Measurements from ENCODE around the gene CPSF6.

DNA sequence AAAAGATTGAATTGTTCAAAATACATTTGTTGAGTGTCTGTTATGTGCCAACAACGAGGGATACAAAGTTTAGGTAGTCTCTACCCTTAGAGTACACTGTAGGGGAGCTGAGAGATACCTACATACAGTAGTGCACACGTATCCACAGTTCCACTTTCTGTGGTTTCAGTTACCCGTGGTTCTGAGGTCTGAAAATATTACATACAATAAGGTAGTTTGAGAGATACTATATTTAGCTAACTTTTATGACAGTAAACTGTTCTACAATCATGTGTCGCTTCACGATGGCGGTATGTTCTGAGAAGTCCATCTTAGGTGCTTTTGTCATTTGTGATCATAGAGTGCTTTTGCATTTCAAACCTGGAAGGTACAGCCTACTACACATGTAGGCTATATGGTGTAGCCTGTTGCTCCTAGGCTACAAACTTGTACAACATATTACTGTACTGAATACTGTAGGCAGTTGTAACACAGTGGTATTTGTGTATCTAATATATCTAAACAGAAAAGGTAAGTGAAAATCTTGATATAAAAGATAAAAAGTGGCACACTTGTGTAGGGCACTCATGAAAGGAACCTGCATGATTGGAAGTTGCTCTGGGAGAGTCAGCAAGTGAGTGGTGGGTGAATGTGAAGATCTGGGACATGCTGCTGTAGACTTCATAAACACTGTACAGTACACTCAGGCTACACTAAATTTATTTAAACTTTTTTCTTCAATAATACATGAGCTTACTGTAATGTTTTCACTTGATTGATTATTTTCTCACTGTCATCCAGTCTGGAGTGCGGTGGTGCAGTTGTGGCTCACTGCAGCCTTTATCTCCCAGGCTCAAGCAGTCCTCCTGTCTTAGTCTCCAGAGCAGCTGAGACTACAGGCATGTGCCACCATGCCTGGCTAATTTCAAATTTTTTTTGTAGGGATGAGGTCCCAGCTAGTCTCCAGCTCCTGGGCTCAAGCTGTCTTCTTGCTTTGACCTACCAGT lies 4.0 kb downstream of the CPSF6 start:
- TF ChIP-seq CTCF (conservative IDR thresholded peaks at IDR 0.05; ENCODE audit: low read length) (no peak), EZH2phosphoT487 (IDR thresholded peaks at IDR 0.05; ENCODE audit: borderline replicate concordance) (no peak)

Measured in Loucy (cell line).